Transverse colon (tissue), 4 donors: Measurements from ENCODE around the gene REEP1.

Experiments
- EP300 ChIP-seq: sonication (generic); formaldehyde crosslinking; IDR thresholded peaks from one replicate; pipeline ENCODE4 v1.6.1; 2017; ENCODE audit warnings: antibody characterized with exemption, low read depth
- POLR2AphosphoS5 ChIP-seq, 3 donors: sonication (generic); formaldehyde crosslinking; IDR thresholded peaks; one replicate each; pipeline ENCODE4 v1.6.1; 2016; ENCODE audit warnings: antibody characterized with exemption in 3 of 3
- TF ChIP-seq, protein P1 (sequence below), 5 experiments: fragments of 200-600 bp in 3 of 5; fragments of 450-650 bp in 2 of 5; sonication (generic) in 3 of 5; IDR thresholded peaks; 1 replicate in 2 of 5; 2 replicates in 3 of 5; pipeline ENCODE4 v1.5.1; 2016 to 2017; ENCODE audit warnings: antibody characterized with exemption in 5 of 5, inconsistent platforms in 3 of 5, mild to moderate bottlenecking in 2 of 5, moderate library complexity in 1 of 5

DNA sequence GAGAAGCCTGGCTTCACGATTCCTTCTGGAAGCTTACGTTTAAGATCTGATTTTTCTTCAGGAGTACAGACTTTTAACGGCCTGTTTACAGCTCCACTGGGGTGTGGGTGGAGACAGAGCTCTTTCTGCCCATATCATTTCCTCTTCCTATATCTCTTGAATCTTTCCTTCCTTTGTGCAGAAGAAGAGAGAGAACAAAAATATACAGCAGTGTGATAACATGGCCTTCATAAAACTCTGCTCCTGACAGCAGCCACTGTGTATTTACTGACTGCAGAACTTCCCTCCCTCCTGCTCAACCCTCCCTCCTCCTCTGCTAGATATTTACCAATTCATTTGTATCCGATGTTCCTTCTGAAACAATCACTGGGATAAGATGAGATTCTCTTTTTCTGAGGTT, 34.1 kb upstream of the REEP1 start:
- TF ChIP-seq, protein P1, sequence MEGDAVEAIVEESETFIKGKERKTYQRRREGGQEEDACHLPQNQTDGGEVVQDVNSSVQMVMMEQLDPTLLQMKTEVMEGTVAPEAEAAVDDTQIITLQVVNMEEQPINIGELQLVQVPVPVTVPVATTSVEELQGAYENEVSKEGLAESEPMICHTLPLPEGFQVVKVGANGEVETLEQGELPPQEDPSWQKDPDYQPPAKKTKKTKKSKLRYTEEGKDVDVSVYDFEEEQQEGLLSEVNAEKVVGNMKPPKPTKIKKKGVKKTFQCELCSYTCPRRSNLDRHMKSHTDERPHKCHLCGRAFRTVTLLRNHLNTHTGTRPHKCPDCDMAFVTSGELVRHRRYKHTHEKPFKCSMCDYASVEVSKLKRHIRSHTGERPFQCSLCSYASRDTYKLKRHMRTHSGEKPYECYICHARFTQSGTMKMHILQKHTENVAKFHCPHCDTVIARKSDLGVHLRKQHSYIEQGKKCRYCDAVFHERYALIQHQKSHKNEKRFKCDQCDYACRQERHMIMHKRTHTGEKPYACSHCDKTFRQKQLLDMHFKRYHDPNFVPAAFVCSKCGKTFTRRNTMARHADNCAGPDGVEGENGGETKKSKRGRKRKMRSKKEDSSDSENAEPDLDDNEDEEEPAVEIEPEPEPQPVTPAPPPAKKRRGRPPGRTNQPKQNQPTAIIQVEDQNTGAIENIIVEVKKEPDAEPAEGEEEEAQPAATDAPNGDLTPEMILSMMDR (IDR thresholded peaks at IDR 0.05): no peak
- TF ChIP-seq POLR2AphosphoS5 (IDR thresholded peaks at IDR 0.05) (no peak), EP300 (no peak)
